PC-3 (cell line): ENCODE data around the gene C3orf22. TPM values are rescaled to one million over a fixed set of nuclear protein-coding genes. Genes with fewer than 3 reads are reported as not detected.

Experiments used
- ATAC-seq: fragments of 200-7000 bp; cut with Tn5 transposase; 2 replicates; pipeline ENCODE4 v1.9.1; 2020; ENCODE audit warnings: mild to moderate bottlenecking, moderate library complexity
- BruUV-seq: library from RNA; stranded (reverse); fragments of 400-500 nt; replicated peaks from 2 replicates; lab custom pipeline; 2021; lab: Mats Ljungman, UMichigan
- CTCF ChIA-PET: fragments of 300-600 bp; sonication (Branson Sonifier 250); formaldehyde crosslinking; loops from one replicate; lab custom pipeline; 2022; ENCODE audit warnings: antibody characterized with exemption; lab: Charles Lee
- POLR2A ChIA-PET: fragments of 300-600 bp; sonication (Branson Sonifier 250); formaldehyde crosslinking; loops from one replicate; lab custom pipeline; 2022; ENCODE audit warnings: antibody characterized with exemption; ENCODE audit not compliant: unreplicated experiment; lab: Charles Lee
- DNase-seq: peaks from one replicate; pipeline ENCODE4 v3.0.0-alpha.2; 2015
- H2AFZ ChIP-seq: fragments of 300-600 bp; sonication (generic); 2 replicates; pipeline ENCODE4 v1.6.0; 2016; ENCODE audit warnings: antibody characterized with exemption, low read length
- H3F3A ChIP-seq: fragments of 300-600 bp; sonication (generic); one replicate; pipeline ENCODE4 v1.6.0; 2017; ENCODE audit warnings: antibody characterized with exemption, low read length, control low read depth, mild to moderate bottlenecking; ENCODE audit not compliant: unreplicated experiment
- H3K27ac ChIP-seq: fragments of 300-600 bp; sonication (generic); 2 replicates; pipeline ENCODE4 v1.5.1; 2016; ENCODE audit warnings: mild to moderate bottlenecking, low read length
- H3K27me3 ChIP-seq: fragments of 300-600 bp; sonication (generic); 2 replicates; pipeline ENCODE4 v1.6.1; 2016; ENCODE audit warnings: low read length, mixed read lengths
- H3K36me3 ChIP-seq: fragments of 300-600 bp; sonication (generic); 2 replicates; pipeline ENCODE4 v1.6.1; 2016; ENCODE audit warnings: low read depth, mixed run types, low read length, mixed read lengths
- H3K4me1 ChIP-seq: fragments of 300-600 bp; sonication (generic); 2 replicates; pipeline ENCODE4 v1.5.1; 2016; ENCODE audit warnings: low read length; ENCODE audit not compliant: insufficient read depth
- H3K4me2 ChIP-seq: fragments of 300-600 bp; sonication (generic); 2 replicates; pipeline ENCODE4 v1.6.0; 2016; ENCODE audit warnings: low read length
- H3K4me3 ChIP-seq: fragments of 300-600 bp; sonication (generic); 2 replicates; pipeline ENCODE4 v1.5.1; 2016; ENCODE audit warnings: mild to moderate bottlenecking, low read length, mixed read lengths
- H3K79me2 ChIP-seq: fragments of 300-600 bp; sonication (generic); 2 replicates; pipeline ENCODE4 v1.6.1; 2017; ENCODE audit warnings: low read length, mixed read lengths
- H3K9ac ChIP-seq: fragments of 300-600 bp; sonication (generic); 2 replicates; pipeline ENCODE4 v1.6.0; 2016; ENCODE audit warnings: mild to moderate bottlenecking, low read length
- H3K9me2 ChIP-seq: fragments of 300-600 bp; sonication (generic); replicated peaks from 2 replicates; pipeline ENCODE4 v1.6.1; 2016; ENCODE audit warnings: mixed run types, low read length, mixed read lengths
- H3K9me3 ChIP-seq: fragments of 300-600 bp; sonication (generic); 2 replicates; pipeline ENCODE4 v1.6.1; 2016; ENCODE audit warnings: low read length, mixed read lengths
- H4K20me1 ChIP-seq: fragments of 300-600 bp; sonication (generic); 2 replicates; pipeline ENCODE4 v1.6.1; 2016; ENCODE audit warnings: low read length, mixed read lengths
- CTCF ChIP-seq: fragments of 300-600 bp; sonication (generic); conservative IDR thresholded peaks from 2 replicates; pipeline ENCODE4 v1.5.1; 2017; ENCODE audit warnings: antibody characterized with exemption, low read depth, mild to moderate bottlenecking, low read length
- EZH2 ChIP-seq: fragments of 300-600 bp; sonication (generic); IDR thresholded peaks from one replicate; pipeline ENCODE4 v1.6.1; 2017; ENCODE audit warnings: antibody characterized with exemption, mild to moderate bottlenecking, low read length; ENCODE audit not compliant: unreplicated experiment
- EZH2phosphoT487 ChIP-seq: fragments of 300-600 bp; sonication (generic); IDR thresholded peaks from 2 replicates; pipeline ENCODE4 v1.6.1; 2018; ENCODE audit warnings: mild to moderate bottlenecking, antibody characterized with exemption, low read length, borderline replicate concordance
- intact Hi-C: fragments of 100-400 bp; cut with micrococcal nuclease; formaldehyde crosslinking; loops from 2 replicates; pipeline ENCODE4 v1.9.0; 2023
- total RNA-seq: library from RNA; depleted of rRNA; stranded (reverse); fragments of >200 nt; gene quantifications from 2 replicates; pipeline ENCODE4 v1.2.3, GENCODE V29; 2014

C3orf22 gene
- total RNA-seq, 1 experiment from 2014 or later: not detected

DNA sequence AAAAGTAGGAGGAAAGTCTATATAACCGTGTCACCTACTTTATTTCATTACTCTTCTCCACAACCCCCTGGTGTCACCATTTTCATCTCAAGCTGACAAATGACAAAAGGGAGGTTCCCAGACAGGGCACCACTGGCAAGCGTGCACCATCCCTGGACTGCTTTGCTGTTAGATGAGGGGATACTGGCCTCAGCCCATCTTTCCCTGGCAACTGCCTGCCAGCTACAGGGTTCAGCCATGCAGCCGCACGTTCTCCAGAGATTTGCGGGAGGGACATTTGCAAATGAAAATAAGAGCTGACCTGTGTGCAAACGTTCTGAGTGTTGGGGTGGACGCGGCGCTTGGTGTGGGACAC lies 41.8 kb downstream of the C3orf22 start:
- TF ChIP-seq CTCF (no peak), EZH2 (no peak), EZH2phosphoT487 (no peak)
- H3K4me1 ChIP-seq: no peaks in the 10 kb centered on the region
- no peaks in the 10 kb centered on the region for H3K9me2 ChIP-seq
- no peaks in the 10 kb centered on the region for H3K79me2 ChIP-seq
- ChIA-PET CTCF (no interaction called here), POLR2A (no interaction called here)
- no peak overlapping the region for H3K27ac ChIP-seq
- intact Hi-C loops: no loop called here
- H3K9me3 ChIP-seq: no peaks in the 10 kb centered on the region
- H3K4me2 ChIP-seq: no peak overlapping the region
- no peak for DNase-seq
- no TSS peak for BruUV-seq
- H3F3A ChIP-seq: no peaks in the 10 kb centered on the region
- no peak overlapping the region for H3K9ac ChIP-seq
- no peaks in the 10 kb centered on the region for H3K36me3 ChIP-seq
- H3K4me3 ChIP-seq: no peak overlapping the region
- H4K20me1 ChIP-seq: no peaks in the 10 kb centered on the region
- no peak for ATAC-seq
- no peak overlapping the region for H2AFZ ChIP-seq
- H3K27me3 ChIP-seq: no peaks in the 10 kb centered on the region

DNA sequence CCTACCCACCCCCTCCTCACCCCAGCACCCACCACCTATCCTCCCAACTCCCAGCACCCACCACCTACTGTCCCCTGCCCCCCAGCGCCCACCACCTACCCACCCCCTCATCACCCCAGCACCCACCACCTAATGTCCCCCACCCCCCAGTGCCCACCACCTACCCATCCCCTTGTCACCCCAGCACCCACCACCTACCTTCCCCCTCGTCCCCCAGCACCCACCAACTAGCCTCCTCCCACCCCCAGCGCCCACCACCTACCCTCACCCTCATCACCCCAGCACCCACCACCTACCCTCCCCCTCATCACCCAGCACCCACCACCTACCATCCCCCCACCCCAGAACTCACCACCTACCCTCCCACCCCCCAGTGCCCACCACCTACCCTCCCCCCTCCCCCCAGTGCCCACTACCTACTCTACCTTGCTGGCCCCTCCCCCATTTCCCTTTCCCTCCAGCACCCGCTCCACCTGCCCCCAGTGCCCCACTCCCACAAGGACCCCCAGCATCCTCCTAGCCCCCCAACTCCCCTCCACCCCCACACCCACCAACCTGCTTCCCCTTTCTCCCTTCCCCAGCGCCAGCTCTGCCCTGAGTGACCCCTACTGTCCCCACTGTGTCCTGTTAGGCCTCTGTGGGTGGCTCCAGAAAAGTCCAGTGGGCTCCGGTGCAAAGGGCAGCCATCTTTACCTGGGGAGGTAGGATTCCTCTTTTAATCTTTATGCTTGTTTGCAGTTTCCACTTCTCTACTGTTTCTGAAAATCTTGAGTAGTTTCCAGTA lies 42.4 kb downstream of the C3orf22 start:
- POLR2A ChIA-PET: no interaction called here
- Histone ChIP-seq H3K9me3 (no peaks in the 10 kb centered on the region), H3K27ac (no peak overlapping the region), H4K20me1 (no peaks in the 10 kb centered on the region), H3K36me3 (no peaks in the 10 kb centered on the region), H3K4me2 (no peak overlapping the region), H3K79me2 (no peaks in the 10 kb centered on the region), H3K4me1 (no peaks in the 10 kb centered on the region), H3K27me3 (no peaks in the 10 kb centered on the region), H3K4me3 (no peak overlapping the region), H3F3A (no peaks in the 10 kb centered on the region), H2AFZ (no peak overlapping the region), H3K9me2 (no peaks in the 10 kb centered on the region), H3K9ac (no peak overlapping the region)
- CTCF ChIA-PET: no interaction called here
- no peak for DNase-seq
- no peak for ATAC-seq
- no TSS peak for BruUV-seq
- intact Hi-C loops: no loop called here
- no peak for TF ChIP-seq EZH2
- TF ChIP-seq CTCF: no peak
- no peak for TF ChIP-seq EZH2phosphoT487

DNA sequence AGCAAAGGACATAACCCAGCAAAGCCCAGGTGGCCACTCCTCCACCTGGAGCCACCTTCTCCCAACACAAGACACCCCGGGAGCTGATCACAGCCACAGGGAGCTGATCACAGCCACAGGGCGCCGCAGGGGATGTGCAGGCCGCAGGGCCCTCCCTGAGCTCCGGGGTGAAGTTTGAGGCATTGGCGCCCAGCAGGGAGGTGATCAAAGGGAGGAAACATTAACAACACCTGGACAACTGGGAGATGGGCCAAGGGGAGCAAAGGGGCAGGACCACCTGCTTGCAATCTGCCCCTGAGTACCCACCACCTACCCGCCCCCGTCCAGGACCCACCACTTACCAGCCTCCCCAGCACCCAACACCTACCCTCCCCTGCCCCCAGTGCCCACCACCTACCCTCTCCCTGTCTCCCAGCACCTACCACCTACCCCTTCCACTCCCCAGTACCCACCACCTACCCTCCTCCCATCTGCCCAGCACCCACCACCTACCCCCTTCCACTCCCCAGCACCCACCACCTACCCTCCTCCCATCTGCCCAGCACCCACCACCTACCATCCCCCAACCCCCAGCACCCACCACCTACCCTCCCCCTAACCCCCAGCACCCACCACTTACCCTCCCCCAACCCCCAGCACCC lies 43.5 kb downstream of the C3orf22 start:
- no peak for TF ChIP-seq EZH2phosphoT487
- no peak for TF ChIP-seq EZH2
- no peak for TF ChIP-seq CTCF
- no peaks in the 10 kb centered on the region for H3K36me3 ChIP-seq
- ChIA-PET POLR2A (no interaction called here), CTCF (no interaction called here)
- BruUV-seq: no TSS peak
- H3K9me2 ChIP-seq: no peaks in the 10 kb centered on the region
- no peak for ATAC-seq
- H3K4me1 ChIP-seq: no peaks in the 10 kb centered on the region
- H3K4me2 ChIP-seq: no peak overlapping the region
- no peaks in the 10 kb centered on the region for H3K79me2 ChIP-seq
- no peak overlapping the region for H3K27ac ChIP-seq
- intact Hi-C loops: no loop called here
- no peak for DNase-seq
- no peak overlapping the region for H3K4me3 ChIP-seq
- H4K20me1 ChIP-seq: no peaks in the 10 kb centered on the region
- no peak overlapping the region for H2AFZ ChIP-seq
- no peaks in the 10 kb centered on the region for H3K27me3 ChIP-seq
- no peak overlapping the region for H3K9ac ChIP-seq
- H3F3A ChIP-seq: no peaks in the 10 kb centered on the region
- no peaks in the 10 kb centered on the region for H3K9me3 ChIP-seq
